Measurements from ENCODE around the gene SLC22A23.

The SLC22A23 gene

GRCh38 chr6:3286641-3287171, 170.1 kb downstream of the SLC22A23 start:
- no peak for DNase-seq (ENCODE audit: low spot score)

GRCh38 chr6:3285732-3286131, 171.1 kb downstream of the SLC22A23 start:
- DNase-seq (ENCODE audit: low spot score): no peak

- no peak for DNase-seq (ENCODE audit: low spot score)
Observed at GRCh38 chr6:3285049-3285639, 171.7 kb downstream of the SLC22A23 start.

GRCh38 chr6:3284436-3284876, 172.4 kb downstream of the SLC22A23 start:
- DNase-seq (ENCODE audit: low spot score): no peak

GRCh38 chr6:3283641-3284435, 173.0 kb downstream of the SLC22A23 start:
- DNase-seq (ENCODE audit: low spot score): no peak

GRCh38 chr6:3283241-3283640, 173.6 kb downstream of the SLC22A23 start:
- no peak for DNase-seq (ENCODE audit: low spot score)

- no peak for DNase-seq (ENCODE audit: low spot score)
Observed at GRCh38 chr6:3282476-3283236, 174.2 kb downstream of the SLC22A23 start.

- no peak for DNase-seq (ENCODE audit: low spot score)
Observed at GRCh38 chr6:3281631-3282475, 175.0 kb downstream of the SLC22A23 start.

- no peak for DNase-seq (ENCODE audit: low spot score)
Observed at GRCh38 chr6:3280866-3281465, 175.9 kb downstream of the SLC22A23 start.

GRCh38 chr6:3280091-3280490, 176.8 kb downstream of the SLC22A23 start:
- no peak for DNase-seq (ENCODE audit: low spot score)

- no peak for DNase-seq (ENCODE audit: low spot score)
Observed at GRCh38 chr6:3278691-3279090, 178.2 kb downstream of the SLC22A23 start.

- no peak for DNase-seq (ENCODE audit: low spot score)
Observed at GRCh38 chr6:3277851-3278416, 178.9 kb downstream of the SLC22A23 start.

- DNase-seq (ENCODE audit: low spot score): no peak
Observed at GRCh38 chr6:3277251-3277650, 179.6 kb downstream of the SLC22A23 start.

- DNase-seq (ENCODE audit: low spot score): no peak
Observed at GRCh38 chr6:3276174-3277167, 180.4 kb downstream of the SLC22A23 start.

GRCh38 chr6:3273707-3274521, 182.9 kb downstream of the SLC22A23 start:
- no peak for DNase-seq (ENCODE audit: low spot score)

- no peak for DNase-seq (ENCODE audit: low spot score)
Observed at GRCh38 chr6:3272911-3273547, 183.8 kb downstream of the SLC22A23 start.

- no peak for DNase-seq (ENCODE audit: low spot score)
Observed at GRCh38 chr6:3271756-3272155, 185.1 kb downstream of the SLC22A23 start.

GRCh38 chr6:3270258-3270657, 186.6 kb downstream of the SLC22A23 start:
- no peak for DNase-seq (ENCODE audit: low spot score)
